ENCODE results near the gene DEFB118. TPM values are rescaled to one million over a fixed set of nuclear protein-coding genes. Genes with fewer than 3 reads are reported as not detected.
"Not testable (repeated sequence)": the region's sequence is repeated elsewhere in the genome, so short reads cannot be mapped to it uniquely, and the experiment has no call there.

Gene DEFB118
- not detected for total RNA-seq
- long read RNA-seq, result 0 reads

- TF ChIP-seq CTCF (IDR thresholded peaks at IDR 0.05; ENCODE audit: borderline replicate concordance), result no peak
- Histone ChIP-seq H3K4me3 (no peak within 1 kb of the TSS), H3K27ac (replicated peaks) (no peak within 1 kb of the TSS), H3K27me3 (ENCODE audit: low read depth) (peaks cover 12% of the 10 kb centered on the region), H3K9me3 (replicated peaks) (peaks cover 19% of the 10 kb centered on the region), H3K36me3 (no peaks in the 10 kb centered on the region), H3K4me1 (no peaks in the 10 kb centered on the region)
- DNase-seq, result no peak
- intact Hi-C loops (cut with micrococcal nuclease), result no loop called here
Observed at GRCh38 chr20:31368301-31368700, at the start of gene DEFB118. DEFB118 (plus strand) TSS chr20:31368601; CDS start chr20:31368651, 50 bp downstream.

- Histone ChIP-seq H3K27me3 (ENCODE audit: low read depth) (no peaks in the 10 kb centered on the region), H3K4me3 (no peak overlapping the region), H3K36me3 (no peaks in the 10 kb centered on the region), H3K4me1 (no peaks in the 10 kb centered on the region), H3K9me3 (replicated peaks) (peaks cover 56% of the 10 kb centered on the region), H3K27ac (replicated peaks) (no peak overlapping the region)
- TF ChIP-seq CTCF (IDR thresholded peaks at IDR 0.05; ENCODE audit: borderline replicate concordance), result no peak
- no peak for DNase-seq
- intact Hi-C loops (cut with micrococcal nuclease), result no loop called here
Observed at GRCh38 chr20:31322504-31322903, 45.9 kb upstream of the DEFB118 start.

GRCh38 chr20:31330893-31331292 is 37.5 kb upstream of the DEFB118 start:
- peaks cover 5% of the 10 kb centered on the region for H3K27me3 ChIP-seq (ENCODE audit: low read depth)
- no peaks in the 10 kb centered on the region for H3K36me3 ChIP-seq
- TF ChIP-seq CTCF (IDR thresholded peaks at IDR 0.05; ENCODE audit: borderline replicate concordance), result no peak
- intact Hi-C loops (cut with micrococcal nuclease), result no loop called here
- no peaks in the 10 kb centered on the region for H3K4me1 ChIP-seq
- H3K27ac ChIP-seq (replicated peaks), result no peak overlapping the region
- H3K4me3 ChIP-seq, result no peak overlapping the region
- DNase-seq, result no peak
- H3K9me3 ChIP-seq (replicated peaks), result peaks cover 36% of the 10 kb centered on the region

- no peaks in the 10 kb centered on the region for H3K4me1 ChIP-seq
- H3K27me3 ChIP-seq (ENCODE audit: low read depth), result no peaks in the 10 kb centered on the region
- no peaks in the 10 kb centered on the region for H3K36me3 ChIP-seq
- H3K27ac ChIP-seq (replicated peaks), result no peak overlapping the region
- H3K4me3 ChIP-seq, result no peak overlapping the region
- no peak for TF ChIP-seq CTCF (IDR thresholded peaks at IDR 0.05; ENCODE audit: borderline replicate concordance)
- intact Hi-C loops (cut with micrococcal nuclease), result no loop called here
- no peak for DNase-seq
- H3K9me3 ChIP-seq (replicated peaks), result no peaks in the 10 kb centered on the region
Observed at GRCh38 chr20:31341470-31341869, 26.9 kb upstream of the DEFB118 start.

- intact Hi-C loops (cut with micrococcal nuclease), result no loop called here
- Histone ChIP-seq H3K27ac (replicated peaks) (no peak overlapping the region), H3K9me3 (replicated peaks) (peaks cover 23% of the 10 kb centered on the region), H3K4me3 (no peak overlapping the region), H3K36me3 (no peaks in the 10 kb centered on the region), H3K4me1 (no peaks in the 10 kb centered on the region), H3K27me3 (ENCODE audit: low read depth) (peaks cover 12% of the 10 kb centered on the region)
- DNase-seq, result no peak
- no peak for TF ChIP-seq CTCF (IDR thresholded peaks at IDR 0.05; ENCODE audit: borderline replicate concordance)
Observed at GRCh38 chr20:31355981-31356380, 12.4 kb upstream of the DEFB118 start.

- Histone ChIP-seq H3K36me3 (no peaks in the 10 kb centered on the region), H3K27me3 (ENCODE audit: low read depth) (peaks cover 12% of the 10 kb centered on the region), H3K27ac (replicated peaks) (no peak overlapping the region), H3K9me3 (replicated peaks) (peaks cover 14% of the 10 kb centered on the region), H3K4me1 (no peaks in the 10 kb centered on the region), H3K4me3 (no peak overlapping the region)
- intact Hi-C loops (cut with micrococcal nuclease), result no loop called here
- no peak for TF ChIP-seq CTCF (IDR thresholded peaks at IDR 0.05; ENCODE audit: borderline replicate concordance)
- no peak for DNase-seq
Observed at GRCh38 chr20:31363295-31363694, 5.1 kb upstream of the DEFB118 start.

- intact Hi-C loops (cut with micrococcal nuclease); H3K4me3 ChIP-seq; H3K27ac ChIP-seq (replicated peaks); H3K4me1 ChIP-seq; DNase-seq; H3K36me3 ChIP-seq: not testable (repeated sequence)
- H3K27me3 ChIP-seq (ENCODE audit: low read depth), result peaks cover 12% of the 10 kb centered on the region
- H3K9me3 ChIP-seq (replicated peaks), result peaks cover 14% of the 10 kb centered on the region
Observed at GRCh38 chr20:31364272-31364671, 4.1 kb upstream of the DEFB118 start.
